Smooth muscle cell (in vitro differentiated cells): ENCODE data around the gene WWOX. TPM values are rescaled to one million over a fixed set of nuclear protein-coding genes. Genes with fewer than 3 reads are reported as not detected.

ENCODE experiments used
- DNase-seq: peaks from one replicate; lab custom pipeline; 2025; ENCODE audit not compliant: unreplicated experiment; lab: John Stamatoyannopoulos, UW
- H2AFZ ChIP-seq: fragments of 200-600 bp; sonication (generic); 2 replicates; pipeline ENCODE4 v1.6.0; 2016; ENCODE audit warnings: antibody characterized with exemption, low read depth, mild to moderate bottlenecking
- H3F3A ChIP-seq: fragments of 200-600 bp; sonication (generic); 2 replicates; pipeline ENCODE4 v1.6.0; 2017; ENCODE audit warnings: antibody characterized with exemption, low read depth
- H3K27ac ChIP-seq: fragments of 200-600 bp; sonication (generic); 2 replicates; pipeline ENCODE4 v1.5.1; 2016; ENCODE audit warnings: low read depth, mild to moderate bottlenecking
- H3K27me3 ChIP-seq: fragments of 200-600 bp; sonication (generic); 2 replicates; pipeline ENCODE4 v1.6.1; 2016; ENCODE audit warnings: low read depth, mild to moderate bottlenecking
- H3K36me3 ChIP-seq: fragments of 200-600 bp; sonication (generic); 2 replicates; pipeline ENCODE4 v1.5.1; 2016; ENCODE audit warnings: low read depth
- H3K4me1 ChIP-seq: fragments of 200-600 bp; sonication (generic); 2 replicates; pipeline ENCODE4 v1.5.1; 2016; ENCODE audit warnings: low read depth
- H3K4me2 ChIP-seq: fragments of 200-600 bp; sonication (generic); 2 replicates; pipeline ENCODE4 v1.6.0; 2016; ENCODE audit warnings: mild to moderate bottlenecking
- H3K4me3 ChIP-seq: fragments of 200-600 bp; sonication (generic); 2 replicates; pipeline ENCODE4 v1.5.1; 2016; ENCODE audit warnings: mild to moderate bottlenecking
- H3K79me2 ChIP-seq: fragments of 200-600 bp; sonication (generic); 2 replicates; pipeline ENCODE4 v1.6.0; 2016; ENCODE audit warnings: low read depth, mild to moderate bottlenecking
- H3K9ac ChIP-seq: fragments of 200-600 bp; sonication (generic); 2 replicates; pipeline ENCODE4 v1.6.0; 2016; ENCODE audit warnings: low read depth
- H3K9me3 ChIP-seq: fragments of 200-600 bp; sonication (generic); replicated peaks from 2 replicates; pipeline ENCODE4 v1.5.1; 2016; ENCODE audit warnings: low read depth
- H4K20me1 ChIP-seq: fragments of 200-600 bp; sonication (generic); 2 replicates; pipeline ENCODE4 v1.6.0; 2016; ENCODE audit warnings: low read depth
- CTCF ChIP-seq: fragments of 200-600 bp; sonication (generic); IDR thresholded peaks from 2 replicates; pipeline ENCODE4 v1.5.1; 2017; ENCODE audit warnings: borderline replicate concordance, mild to moderate bottlenecking, antibody characterized with exemption; ENCODE audit not compliant: insufficient read depth, poor library complexity, severe bottlenecking
- WGBS: methylation state at CpG from one replicate; pipeline ENCODE4 v1.1.7; 2016; ENCODE audit warnings: low lambda C conversion rate; 5-methylcytosine and 5-hydroxymethylcytosine counted together
- polyA plus RNA-seq: library from polyadenylated mRNA; unstranded; fragments of >200 nt; fragmentation: Nextera tagmentation; extraction: Ambion mirVana; gene quantifications from 2 replicates; pipeline ENCODE4 v1.2.1, GENCODE V29; 2016
- total RNA-seq: library from RNA; depleted of rRNA; stranded (reverse); fragments of >200 nt; gene quantifications from 2 replicates; pipeline ENCODE4 v1.2.3, GENCODE V29; 2014

The WWOX gene
- total and polyA plus RNA-seq, 2 experiments from 2014 or later = 7.5 to 14.0 TPM

- WGBS = 10% methylated on average over 1 of the region's 1 CpG
- Histone ChIP-seq H3K9me3 (no peaks in the 10 kb centered on the region), H3K9ac (no peak overlapping the region), H3K4me3 (no peak overlapping the region), H3K27me3 (no peaks in the 10 kb centered on the region), H3F3A (peaks cover 13% of the 10 kb centered on the region), H3K4me2 (peak overlapping the region; percentile 12), H3K36me3 (no peaks in the 10 kb centered on the region), H3K79me2 (no peaks in the 10 kb centered on the region), H2AFZ (no peak overlapping the region), H3K4me1 (no peaks in the 10 kb centered on the region), H4K20me1 (no peaks in the 10 kb centered on the region), H3K27ac (peak overlapping the region; percentile 10)
- no peak for TF ChIP-seq CTCF
- DNase-seq = no peak
Measured at GRCh38 chr16:79074541-79074940, 975.1 kb downstream of the WWOX start.

DNA sequence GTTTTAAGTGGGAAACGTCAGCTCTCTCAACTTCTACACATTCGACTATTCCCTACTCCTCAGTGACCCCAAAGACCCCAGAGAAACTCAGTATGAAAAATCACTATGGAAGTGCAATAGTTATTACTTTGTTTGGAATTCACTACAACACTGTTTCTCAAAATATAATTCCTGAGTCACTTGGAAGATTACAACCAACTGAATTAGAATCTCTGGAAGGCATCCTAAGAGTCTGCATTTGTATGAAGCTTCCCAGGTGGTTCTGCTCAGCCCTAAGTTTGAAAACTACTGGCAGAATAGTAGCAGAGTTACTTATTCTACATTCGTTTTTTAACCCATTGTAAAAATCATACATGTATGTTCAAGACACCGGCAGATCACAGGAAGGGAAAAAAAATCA, 975.5 kb downstream of the WWOX start:
- Histone ChIP-seq H3K36me3 (no peaks in the 10 kb centered on the region), H3F3A (peaks cover 9% of the 10 kb centered on the region), H3K27ac (peak overlapping the region; percentile 10), H3K4me1 (no peaks in the 10 kb centered on the region), H3K27me3 (no peaks in the 10 kb centered on the region), H3K9ac (no peak overlapping the region), H4K20me1 (no peaks in the 10 kb centered on the region), H3K79me2 (no peaks in the 10 kb centered on the region), H3K4me2 (peak overlapping the region; percentile 12), H3K4me3 (no peak overlapping the region), H3K9me3 (no peaks in the 10 kb centered on the region), H2AFZ (no peak overlapping the region)
- no peak for DNase-seq
- no peak for TF ChIP-seq CTCF
- 73% methylated on average over 4 of the region's 4 CpGs for WGBS

DNA sequence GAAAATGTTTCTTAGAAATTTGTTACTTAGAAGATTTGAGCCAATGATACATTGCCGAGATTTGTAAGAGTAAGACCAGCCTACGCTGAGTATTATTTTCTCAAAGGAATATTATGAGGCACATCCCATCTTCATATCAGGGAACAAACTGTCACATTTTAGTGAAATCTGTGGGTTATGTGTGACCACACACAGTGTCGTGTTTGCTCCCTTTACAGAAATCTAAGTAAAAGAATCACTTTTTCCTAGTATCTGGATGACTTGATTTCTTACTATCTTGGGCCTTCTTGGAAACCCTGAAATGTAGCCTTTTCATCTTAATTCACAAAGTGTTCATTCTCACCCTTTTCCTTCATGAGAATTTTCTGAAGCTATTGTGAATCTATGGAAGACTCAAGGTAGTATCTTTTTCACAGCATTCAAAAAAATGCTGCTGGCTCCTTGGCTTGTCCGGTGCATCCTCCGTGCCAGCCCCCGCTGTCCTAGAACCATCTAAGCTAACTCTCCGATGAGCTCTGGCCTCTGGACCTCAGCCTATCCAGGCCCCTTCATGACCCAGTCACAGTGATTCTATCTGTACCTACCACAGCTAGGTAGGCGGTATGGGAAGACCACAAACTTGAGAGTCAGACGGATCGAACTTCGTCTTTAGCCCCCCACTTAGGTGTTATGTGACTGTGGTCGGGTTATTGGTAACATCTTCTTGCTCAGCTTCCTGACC, 976.8 kb downstream of the WWOX start:
- no peak for TF ChIP-seq CTCF
- no peaks in the 10 kb centered on the region for H3K36me3 ChIP-seq
- no peak for DNase-seq
- no peaks in the 10 kb centered on the region for H3K79me2 ChIP-seq
- H3K4me1 ChIP-seq = no peaks in the 10 kb centered on the region
- no peak overlapping the region for H2AFZ ChIP-seq
- H3K9me3 ChIP-seq = no peaks in the 10 kb centered on the region
- H4K20me1 ChIP-seq = no peaks in the 10 kb centered on the region
- H3K9ac ChIP-seq = no peak overlapping the region
- H3K27me3 ChIP-seq = no peaks in the 10 kb centered on the region
- no peak overlapping the region for H3K4me2 ChIP-seq
- no peak overlapping the region for H3K4me3 ChIP-seq
- no peaks in the 10 kb centered on the region for H3F3A ChIP-seq
- 94% methylated on average over 12 of the region's 12 CpGs for WGBS
- H3K27ac ChIP-seq = no peak overlapping the region

DNA sequence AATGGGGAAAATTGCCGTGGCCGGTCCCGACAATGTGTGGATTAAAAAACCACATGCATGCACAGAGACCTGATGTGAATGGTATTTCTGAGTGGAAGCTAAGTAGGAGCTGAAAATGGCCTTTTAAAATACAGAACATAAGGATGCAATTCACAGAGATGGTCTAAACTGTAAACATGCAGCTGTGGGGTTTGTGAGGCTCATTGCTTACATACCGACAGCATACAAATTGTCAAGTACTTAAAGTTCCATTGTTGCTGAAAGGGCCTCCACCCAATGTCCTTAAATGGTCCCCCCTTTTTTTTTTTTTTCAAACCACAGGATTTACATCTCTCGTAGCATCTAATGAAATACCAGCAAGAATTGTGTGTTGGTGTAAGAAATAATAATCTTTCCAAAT, 977.9 kb downstream of the WWOX start:
- 89% methylated on average over 5 of the region's 5 CpGs for WGBS
- no peaks in the 10 kb centered on the region for H3F3A ChIP-seq
- no peaks in the 10 kb centered on the region for H3K79me2 ChIP-seq
- H3K4me1 ChIP-seq = no peaks in the 10 kb centered on the region
- no peak overlapping the region for H3K4me3 ChIP-seq
- H2AFZ ChIP-seq = no peak overlapping the region
- H3K36me3 ChIP-seq = no peaks in the 10 kb centered on the region
- H3K4me2 ChIP-seq = no peak overlapping the region
- TF ChIP-seq CTCF = no peak
- no peaks in the 10 kb centered on the region for H3K9me3 ChIP-seq
- H3K9ac ChIP-seq = no peak overlapping the region
- DNase-seq = no peak
- no peaks in the 10 kb centered on the region for H3K27me3 ChIP-seq
- no peak overlapping the region for H3K27ac ChIP-seq
- no peaks in the 10 kb centered on the region for H4K20me1 ChIP-seq
